Esophagus squamous epithelium (tissue), 5 donors: Measurements from ENCODE around the gene GRB7. TPM values are rescaled to one million over a fixed set of nuclear protein-coding genes. Genes with fewer than 3 reads are reported as not detected.
"Not testable (repeated sequence)": the region's sequence is repeated elsewhere in the genome, so short reads cannot be mapped to it uniquely, and the experiment has no call there.

Experiments used
- DNase-seq: peaks from one replicate; lab custom pipeline; 2025; lab: John Stamatoyannopoulos, UW
- H3K27ac ChIP-seq, 4 donors: fragments of 200-600 bp; sonication (generic); one replicate each; pipeline ENCODE4 v1.5.1; 2016 to 2019; ENCODE audit warnings: mild to moderate bottlenecking in 1 of 4
- H3K27me3 ChIP-seq, 4 donors: fragments of 200-600 bp; sonication (generic); 1 replicate in 3 of 4; 2 replicates in 1 of 4; pipeline versions ENCODE4 v1.5.1 to v1.6.0; 2017 to 2021; ENCODE audit warnings: antibody characterized with exemption in 1 of 4
- H3K36me3 ChIP-seq, 3 donors: fragments of 200-600 bp; sonication (generic); one replicate each; pipeline ENCODE4 v1.5.1; 2016 to 2019
- H3K4me1 ChIP-seq, 3 donors: fragments of 200-600 bp; sonication (generic); one replicate each; pipeline ENCODE4 v1.5.1; 2017 to 2019
- H3K4me3 ChIP-seq, 4 donors: fragments of 200-600 bp; sonication (generic); 1 replicate in 3 of 4; 2 replicates in 1 of 4; pipeline ENCODE4 v1.5.1; 2016 to 2019; ENCODE audit warnings: mild to moderate bottlenecking in 2 of 4, moderate library complexity in 1 of 4
- H3K9me3 ChIP-seq, 3 donors: fragments of 200-600 bp; sonication (generic); one replicate each; pipeline ENCODE4 v1.5.1; 2016 to 2019
- CTCF ChIP-seq, 6 experiments: fragments of 450-650 bp in 4 of 6; fragments of 200-600 bp in 2 of 6; sonication (generic) in 2 of 6; IDR thresholded peaks; one replicate each; pipeline ENCODE4 v1.5.1; 2016 to 2019; ENCODE audit warnings: antibody characterized with exemption in 6 of 6, mild to moderate bottlenecking in 4 of 6, moderate library complexity in 4 of 6
- POLR2A ChIP-seq, 4 donors: fragments of 450-650 bp; IDR thresholded peaks; one replicate each; pipeline ENCODE4 v1.6.1; 2017; ENCODE audit warnings: antibody characterized with exemption in 4 of 4, mild to moderate bottlenecking in 4 of 4, moderate library complexity in 3 of 4
- WGBS, 2 donors: methylation state at CpG; one replicate each; pipeline ENCODE4 v1.1.5; 2018; 5-methylcytosine and 5-hydroxymethylcytosine counted together
- intact Hi-C: fragments of 100-400 bp; cut with DNase I; formaldehyde crosslinking; loops from one replicate; pipeline ENCODE4 v1.15.0; 2022
- total RNA-seq, 4 donors: library from RNA; depleted of rRNA; stranded (reverse); fragments of >200 nt; gene quantifications; one replicate each; pipeline ENCODE4 v1.1.0, GENCODE V29; 2016
- donor health status: DM: yes; HTN: yes; CAD: no.

Gene GRB7
- total RNA-seq, 4 donors from 2014 or later = 25.1 to 62.1 (median 55.9) TPM

- TF ChIP-seq CTCF (IDR thresholded peaks at IDR 0.05) (no peak), POLR2A (IDR thresholded peaks at IDR 0.05) (no peak)
- H3K4me3 ChIP-seq = no peak overlapping the region
- peaks cover 11 to 26% (median 14%) of the 10 kb centered on the region in 3 donors for H3K4me1 ChIP-seq
- no peak overlapping the region for H3K27ac ChIP-seq
- no peak for DNase-seq
- 75 to 86% methylated on average over 3 to 6 of the region's 6 CpGs for WGBS, 2 donors
- no peaks in the 10 kb centered on the region for H3K9me3 ChIP-seq
- H3K36me3 ChIP-seq = no peaks in the 10 kb centered on the region
- H3K27me3 ChIP-seq = peaks cover 0 to 21% (median 0%) of the 10 kb centered on the region in 4 donors
- intact Hi-C loops = no loop called here
Observed at GRCh38 chr17:39696731-39697130, 41.0 kb upstream of the GRB7 start.

GRCh38 chr17:39697961-39698360, 39.8 kb upstream of the GRB7 start:
- H3K4me1 ChIP-seq = peaks cover 23 to 39% (median 24%) of the 10 kb centered on the region in 3 donors
- TF ChIP-seq POLR2A (IDR thresholded peaks at IDR 0.05) = no peak
- TF ChIP-seq CTCF (IDR thresholded peaks at IDR 0.05) = no peak
- H3K27ac ChIP-seq = no peak overlapping the region
- DNase-seq = no peak
- peaks cover 0 to 21% (median 0%) of the 10 kb centered on the region in 4 donors for H3K27me3 ChIP-seq
- H3K36me3 ChIP-seq = no peaks in the 10 kb centered on the region
- no peaks in the 10 kb centered on the region for H3K9me3 ChIP-seq
- intact Hi-C loops = no loop called here
- H3K4me3 ChIP-seq = no peak overlapping the region
- WGBS, 2 donors = 91 to 92% methylated on average over 4 to 5 of the region's 5 CpGs

GRCh38 chr17:39699157-39699817, 38.5 kb upstream of the GRB7 start:
- H3K9me3 ChIP-seq, intact Hi-C loops, H3K36me3 ChIP-seq, DNase-seq: not testable (repeated sequence)
- Histone ChIP-seq H3K4me3 (peak overlapping the region; percentile 83 to 92 (median 88)), H3K27me3 (peaks cover 0 to 21% (median 0%) of the 10 kb centered on the region in 4 donors), H3K4me1 (peaks cover 30 to 52% (median 32%) of the 10 kb centered on the region in 3 donors), H3K27ac (peak overlapping the region; percentile 89 to 97 (median 96))
- 43 to 44% methylated on average over 11 of the region's 11 CpGs for WGBS, 2 donors

- Histone ChIP-seq H3K27me3 (peaks cover 0 to 21% (median 0%) of the 10 kb centered on the region in 4 donors), H3K27ac (peak within 1 kb of the TSS; percentile 89 to 97 (median 96)), H3K9me3 (no peaks in the 10 kb centered on the region), H3K4me3 (peak within 1 kb of the TSS; percentile 83 to 92 (median 88)), H3K4me1 (peaks cover 35 to 57% (median 37%) of the 10 kb centered on the region in 3 donors), H3K36me3 (no peaks in the 10 kb centered on the region)
- 11 to 14% methylated on average over 11 to 20 of the region's 20 CpGs for WGBS, 2 donors
- TF ChIP-seq POLR2A (IDR thresholded peaks at IDR 0.05) = peak in 3 of 4 donors; percentile 73 to 84 (median 82)
- TF ChIP-seq CTCF (IDR thresholded peaks at IDR 0.05) = no peak
- intact Hi-C loops = no loop called here
- no peak for DNase-seq
Observed at GRCh38 chr17:39699818-39700147, 38.0 kb upstream of the GRB7 start, which contains the start of gene ERBB2. TSS of gene ERBB2 (plus strand) at chr17:39700064. CDS start at chr17:39700239, 175 bp downstream.

GRCh38 chr17:39700148-39700987, 37.4 kb upstream of the GRB7 start:
- H3K4me3 ChIP-seq = peak overlapping the region; percentile 83 to 92 (median 88)
- DNase-seq = no peak
- intact Hi-C loops = no loop called here
- TF ChIP-seq POLR2A (IDR thresholded peaks at IDR 0.05) = no peak
- TF ChIP-seq CTCF (IDR thresholded peaks at IDR 0.05) = no peak
- H3K9me3 ChIP-seq = no peaks in the 10 kb centered on the region
- WGBS, 2 donors = 3 to 6% methylated on average over 13 to 23 of the region's 57 CpGs
- peaks cover 41 to 63% (median 43%) of the 10 kb centered on the region in 3 donors for H3K4me1 ChIP-seq
- H3K27me3 ChIP-seq = peaks cover 0 to 21% (median 0%) of the 10 kb centered on the region in 4 donors
- H3K36me3 ChIP-seq = no peaks in the 10 kb centered on the region
- H3K27ac ChIP-seq = peak overlapping the region; percentile 89 to 97 (median 96)
